ENCODE results near the gene DPP3. TPM values are rescaled to one million over a fixed set of nuclear protein-coding genes. Genes with fewer than 3 reads are reported as not detected.

DPP3 gene
- total RNA-seq, 1 donor from 2014 or later, result 60.0 TPM

GRCh38 chr11:66494458-66494857 lies 14.2 kb downstream of the DPP3 start:
- FAIRE-seq, result no peak
- peaks cover 6% of the 10 kb centered on the region for H3K4me1 ChIP-seq (ENCODE audit: insufficient read depth, low read length)
- H3K9me3 Mint-ChIP-seq (ENCODE audit: unreplicated experiment), result no peaks in the 10 kb centered on the region

DNA sequence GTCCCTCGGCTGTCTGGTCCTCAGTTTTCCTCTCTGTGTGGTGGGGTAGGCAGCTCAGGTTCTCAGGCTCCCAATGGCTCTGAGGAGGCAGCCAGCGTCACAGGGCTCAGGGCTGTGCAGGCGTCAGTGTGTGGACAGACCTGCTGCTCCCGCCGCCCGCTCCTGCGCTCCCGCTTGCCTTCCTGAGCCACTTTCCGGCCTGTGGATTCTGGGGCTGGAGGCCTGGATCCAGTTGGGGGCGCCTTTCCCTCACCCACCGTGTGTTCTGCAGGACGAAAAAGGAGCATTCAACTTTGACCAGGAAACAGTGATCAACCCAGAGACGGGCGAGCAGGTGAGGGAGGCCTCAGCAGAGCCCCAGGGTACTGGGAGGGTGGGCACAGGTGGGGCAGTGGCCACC lies 14.7 kb downstream of the DPP3 start:
- peaks cover 6% of the 10 kb centered on the region for H4K20me1 ChIP-seq (ENCODE audit: insufficient read depth, low read length)
- H3K4me1 Mint-ChIP-seq (ENCODE audit: low read depth, unreplicated experiment), result no peaks in the 10 kb centered on the region
- H3K27me3 Mint-ChIP-seq (ENCODE audit: low read depth, unreplicated experiment), result no peaks in the 10 kb centered on the region
- no peak overlapping the region for H3K27ac Mint-ChIP-seq (ENCODE audit: unreplicated experiment)
- no peak overlapping the region for H3K4me2 ChIP-seq (ENCODE audit: low read length)
- H3K9me3 ChIP-seq (ENCODE audit: insufficient read depth, low read depth, low read length), result no peaks in the 10 kb centered on the region
- H3K36me3 Mint-ChIP-seq (ENCODE audit: low read depth, unreplicated experiment), result peaks cover 19% of the 10 kb centered on the region
- no peak for TF ChIP-seq EZH2 (IDR thresholded peaks at IDR 0.05; ENCODE audit: insufficient read depth, low read length)
- TF ChIP-seq, protein P1, sequence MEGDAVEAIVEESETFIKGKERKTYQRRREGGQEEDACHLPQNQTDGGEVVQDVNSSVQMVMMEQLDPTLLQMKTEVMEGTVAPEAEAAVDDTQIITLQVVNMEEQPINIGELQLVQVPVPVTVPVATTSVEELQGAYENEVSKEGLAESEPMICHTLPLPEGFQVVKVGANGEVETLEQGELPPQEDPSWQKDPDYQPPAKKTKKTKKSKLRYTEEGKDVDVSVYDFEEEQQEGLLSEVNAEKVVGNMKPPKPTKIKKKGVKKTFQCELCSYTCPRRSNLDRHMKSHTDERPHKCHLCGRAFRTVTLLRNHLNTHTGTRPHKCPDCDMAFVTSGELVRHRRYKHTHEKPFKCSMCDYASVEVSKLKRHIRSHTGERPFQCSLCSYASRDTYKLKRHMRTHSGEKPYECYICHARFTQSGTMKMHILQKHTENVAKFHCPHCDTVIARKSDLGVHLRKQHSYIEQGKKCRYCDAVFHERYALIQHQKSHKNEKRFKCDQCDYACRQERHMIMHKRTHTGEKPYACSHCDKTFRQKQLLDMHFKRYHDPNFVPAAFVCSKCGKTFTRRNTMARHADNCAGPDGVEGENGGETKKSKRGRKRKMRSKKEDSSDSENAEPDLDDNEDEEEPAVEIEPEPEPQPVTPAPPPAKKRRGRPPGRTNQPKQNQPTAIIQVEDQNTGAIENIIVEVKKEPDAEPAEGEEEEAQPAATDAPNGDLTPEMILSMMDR (IDR thresholded peaks at IDR 0.05; ENCODE audit: insufficient read depth, low read depth, low read length), result no peak
- no peak overlapping the region for H3K4me3 Mint-ChIP-seq (ENCODE audit: unreplicated experiment)
- H3K9me3 Mint-ChIP-seq (ENCODE audit: unreplicated experiment), result no peaks in the 10 kb centered on the region
- H3K4me3 ChIP-seq (ENCODE audit: insufficient read depth, low read depth, low read length), result no peak overlapping the region
- H3K9ac ChIP-seq (ENCODE audit: low read length), result no peak overlapping the region
- no peak for DNase-seq (ENCODE audit: low read depth)
- H2AFZ ChIP-seq (ENCODE audit: low read depth, low read length), result no peak overlapping the region
- peaks cover 6% of the 10 kb centered on the region for H3K36me3 ChIP-seq (ENCODE audit: insufficient read depth, low read length)
- FAIRE-seq, result no peak
- H3K79me2 ChIP-seq (ENCODE audit: insufficient read depth, low read length), result no peaks in the 10 kb centered on the region
- H3K4me1 ChIP-seq (ENCODE audit: insufficient read depth, low read length), result peaks cover 6% of the 10 kb centered on the region
- H3K27ac ChIP-seq (ENCODE audit: low read depth, low read length), result no peak overlapping the region
- no peaks in the 10 kb centered on the region for H3K27me3 ChIP-seq (ENCODE audit: insufficient read depth, low read length)

More at GRCh38 chr11:66494458-66494857, 14.2 kb downstream of the DPP3 start:
- Mint-ChIP-seq H3K4me3 (ENCODE audit: unreplicated experiment) (no peak overlapping the region), H3K4me1 (ENCODE audit: low read depth, unreplicated experiment) (no peaks in the 10 kb centered on the region), H3K36me3 (ENCODE audit: low read depth, unreplicated experiment) (peaks cover 19% of the 10 kb centered on the region), H3K27ac (ENCODE audit: unreplicated experiment) (no peak overlapping the region), H3K27me3 (ENCODE audit: low read depth, unreplicated experiment) (no peaks in the 10 kb centered on the region)
- TF ChIP-seq, protein P1 (IDR thresholded peaks at IDR 0.05; ENCODE audit: insufficient read depth, low read depth, low read length), result no peak
- TF ChIP-seq EZH2 (IDR thresholded peaks at IDR 0.05; ENCODE audit: insufficient read depth, low read length), result no peak
- peaks cover 6% of the 10 kb centered on the region for H3K36me3 ChIP-seq (ENCODE audit: insufficient read depth, low read length)
- H3K79me2 ChIP-seq (ENCODE audit: insufficient read depth, low read length), result no peaks in the 10 kb centered on the region
- H3K27ac ChIP-seq (ENCODE audit: low read depth, low read length), result no peak overlapping the region
- no peaks in the 10 kb centered on the region for H3K9me3 ChIP-seq (ENCODE audit: insufficient read depth, low read depth, low read length)
- no peak overlapping the region for H3K4me3 ChIP-seq (ENCODE audit: insufficient read depth, low read depth, low read length)
- no peaks in the 10 kb centered on the region for H3K27me3 ChIP-seq (ENCODE audit: insufficient read depth, low read length)
- peaks cover 6% of the 10 kb centered on the region for H4K20me1 ChIP-seq (ENCODE audit: insufficient read depth, low read length)
- H3K9ac ChIP-seq (ENCODE audit: low read length), result no peak overlapping the region
- H3K4me2 ChIP-seq (ENCODE audit: low read length), result no peak overlapping the region
- H2AFZ ChIP-seq (ENCODE audit: low read depth, low read length), result no peak overlapping the region
- DNase-seq (ENCODE audit: low read depth), result no peak

DNA sequence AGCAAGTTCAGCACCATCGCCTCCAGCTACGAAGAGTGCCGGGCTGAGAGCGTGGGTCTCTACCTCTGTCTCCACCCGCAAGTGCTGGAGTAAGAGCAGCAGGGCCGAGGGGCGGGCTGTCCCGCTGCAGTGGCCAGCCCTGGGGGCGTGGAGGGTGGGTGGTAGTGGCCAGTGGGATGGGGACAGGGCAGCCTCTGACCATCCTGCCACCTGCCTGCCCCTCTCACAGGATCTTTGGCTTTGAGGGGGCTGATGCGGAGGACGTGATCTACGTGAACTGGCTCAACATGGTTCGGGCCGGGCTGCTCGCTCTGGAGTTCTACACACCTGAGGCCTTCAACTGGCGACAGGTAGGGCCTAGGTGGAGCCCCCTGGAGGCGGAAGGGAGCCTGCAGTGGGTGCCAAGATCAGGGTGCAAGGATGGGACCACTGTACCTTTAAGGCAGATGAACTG lies 15.2 kb downstream of the DPP3 start:
- Histone ChIP-seq H4K20me1 (ENCODE audit: insufficient read depth, low read length) (peaks cover 6% of the 10 kb centered on the region), H3K9ac (ENCODE audit: low read length) (no peak overlapping the region), H3K27ac (ENCODE audit: low read depth, low read length) (no peak overlapping the region), H3K79me2 (ENCODE audit: insufficient read depth, low read length) (no peaks in the 10 kb centered on the region), H3K36me3 (ENCODE audit: insufficient read depth, low read length) (peaks cover 6% of the 10 kb centered on the region), H3K27me3 (ENCODE audit: insufficient read depth, low read length) (no peaks in the 10 kb centered on the region), H3K4me1 (ENCODE audit: insufficient read depth, low read length) (peaks cover 6% of the 10 kb centered on the region), H2AFZ (ENCODE audit: low read depth, low read length) (no peak overlapping the region), H3K4me3 (ENCODE audit: insufficient read depth, low read depth, low read length) (no peak overlapping the region), H3K9me3 (ENCODE audit: insufficient read depth, low read depth, low read length) (no peaks in the 10 kb centered on the region), H3K4me2 (ENCODE audit: low read length) (no peak overlapping the region)
- Mint-ChIP-seq H3K4me3 (ENCODE audit: unreplicated experiment) (no peak overlapping the region), H3K36me3 (ENCODE audit: low read depth, unreplicated experiment) (peaks cover 18% of the 10 kb centered on the region), H3K4me1 (ENCODE audit: low read depth, unreplicated experiment) (no peaks in the 10 kb centered on the region), H3K27me3 (ENCODE audit: low read depth, unreplicated experiment) (no peaks in the 10 kb centered on the region), H3K9me3 (ENCODE audit: unreplicated experiment) (no peaks in the 10 kb centered on the region), H3K27ac (ENCODE audit: unreplicated experiment) (no peak overlapping the region)
- TF ChIP-seq, protein P1 (IDR thresholded peaks at IDR 0.05; ENCODE audit: insufficient read depth, low read depth, low read length), result no peak
- no peak for TF ChIP-seq EZH2 (IDR thresholded peaks at IDR 0.05; ENCODE audit: insufficient read depth, low read length)
- no peak for DNase-seq (ENCODE audit: low read depth)
- FAIRE-seq, result no peak
